Heart left ventricle (tissue), 13 donors: ENCODE measurements around the gene BCAS1.

Experiments used
- CTCF ChIP-seq, 12 donors: fragments of 200-600 bp; sonication (generic) in 4 of 12; IDR thresholded peaks; one replicate each; pipeline versions ENCODE4 v1.5.0 to v1.8.0; 2018 to 2022; ENCODE audit warnings: antibody characterized with exemption in 12 of 12, mild to moderate bottlenecking in 5 of 12
- POLR2A ChIP-seq, 2 donors: fragments of 450-650 bp; IDR thresholded peaks; one replicate each; pipeline ENCODE4 v1.6.1; 2017; ENCODE audit warnings: antibody characterized with exemption in 2 of 2, mild to moderate bottlenecking in 2 of 2, moderate library complexity in 2 of 2
- donor health status: ischemic (EF 13 %, LVEDD 7.1; RV severe dilation, severe dysfunction).
- donor health status: DM: no; HTN: yes; CAD: no.
- donor health status: DM: no; HTN: no; CAD: no.
- donor health status: ischemic (EF 25% LVEDD 6.9; RV normal size, moderate dysfunction).
- donor health status: ischemic (EF 25% LVEDD 5.7; RV mildly dilated, moderate dysfunction).
- donor health status: ischemic (EF 35%, LVEDD 5.7; RV mildly dilated, moderate dysfunction).
- donor health status: nonischemic (EF 11% LVEDD 7.7; RV severe dilation, severe dysfunction).
- donor health status: DM: yes; HTN: yes; CAD: no.
- donor health status: PGD.
- donor health status: ischemic (EF 29% LVEDD 5.4; RV normal size, mild dysfunction).
- donor health status: nonischemic (EF 23%, LVEDD 6.1; RV moderate dilation, normal function).

- TF ChIP-seq POLR2A (IDR thresholded peaks at IDR 0.05) (no peak), CTCF (IDR thresholded peaks at IDR 0.05) (no peak)
These were observed 115.4 kb downstream of the BCAS1 start for GRCh38 chr20:53954723-53955658.
